Colonic mucosa (tissue), 4 donors: ENCODE results near the gene ARHGAP6. TPM values are rescaled to one million over a fixed set of nuclear protein-coding genes. Genes with fewer than 3 reads are reported as not detected.
"Not testable (repeated sequence)": the region's sequence is repeated elsewhere in the genome, so short reads cannot be mapped to it uniquely, and the experiment has no call there.

ENCODE experiments used
- DNase-seq: peaks from one replicate; pipeline ENCODE4 v3.0.0-alpha.2; 2020
- H3K27ac ChIP-seq: fragments of 200-600 bp; one replicate; pipeline ENCODE4 v1.8.0; 2021
- H3K27me3 ChIP-seq: fragments of 200-600 bp; one replicate; pipeline ENCODE4 v1.8.0; 2021
- H3K36me3 ChIP-seq: fragments of 200-600 bp; one replicate; pipeline ENCODE4 v1.8.0; 2021
- H3K4me1 ChIP-seq: fragments of 200-600 bp; one replicate; pipeline ENCODE4 v1.8.0; 2021; ENCODE audit warnings: mild to moderate bottlenecking
- H3K4me3 ChIP-seq: fragments of 200-600 bp; one replicate; pipeline ENCODE4 v1.8.0; 2021
- H3K9ac ChIP-seq, 2 donors: one replicate each; pipeline ENCODE4 v1.7.0; 2013; ENCODE audit warnings: control low read depth in 2 of 2, low read depth in 2 of 2, low read length in 2 of 2
- H3K9me3 ChIP-seq: fragments of 200-600 bp; one replicate; pipeline ENCODE4 v1.8.0; 2021
- intact Hi-C: fragments of 100-400 bp; cut with DNase I; formaldehyde crosslinking; loops from one replicate; pipeline ENCODE4 v1.14.1; 2022
- total RNA-seq, 2 donors: library from RNA; stranded (reverse); fragmentation: NEBNext Ultra II Directional in 1 of 2; extraction: Animal tissue kit (Norgen Biotek cat#: 25700) in 1 of 2; gene quantifications; one replicate each; pipeline ENCODE4 v1.2.1, GENCODE V29; 2021
- TF ChIP-seq, protein P1 (sequence below): fragments of 200-600 bp; IDR thresholded peaks from one replicate; pipeline ENCODE4 v1.8.0; 2022; ENCODE audit warnings: antibody characterized with exemption, mild to moderate bottlenecking
- donor health status: healthy.
- donor health status: DM: no; HTN: no; CAD: no.
- donor health status: DM: no; HTN: no; CAD: no.

Gene ARHGAP6
- total RNA-seq, 2 donors from 2014 or later = 1.1 to 5.0 TPM

DNA sequence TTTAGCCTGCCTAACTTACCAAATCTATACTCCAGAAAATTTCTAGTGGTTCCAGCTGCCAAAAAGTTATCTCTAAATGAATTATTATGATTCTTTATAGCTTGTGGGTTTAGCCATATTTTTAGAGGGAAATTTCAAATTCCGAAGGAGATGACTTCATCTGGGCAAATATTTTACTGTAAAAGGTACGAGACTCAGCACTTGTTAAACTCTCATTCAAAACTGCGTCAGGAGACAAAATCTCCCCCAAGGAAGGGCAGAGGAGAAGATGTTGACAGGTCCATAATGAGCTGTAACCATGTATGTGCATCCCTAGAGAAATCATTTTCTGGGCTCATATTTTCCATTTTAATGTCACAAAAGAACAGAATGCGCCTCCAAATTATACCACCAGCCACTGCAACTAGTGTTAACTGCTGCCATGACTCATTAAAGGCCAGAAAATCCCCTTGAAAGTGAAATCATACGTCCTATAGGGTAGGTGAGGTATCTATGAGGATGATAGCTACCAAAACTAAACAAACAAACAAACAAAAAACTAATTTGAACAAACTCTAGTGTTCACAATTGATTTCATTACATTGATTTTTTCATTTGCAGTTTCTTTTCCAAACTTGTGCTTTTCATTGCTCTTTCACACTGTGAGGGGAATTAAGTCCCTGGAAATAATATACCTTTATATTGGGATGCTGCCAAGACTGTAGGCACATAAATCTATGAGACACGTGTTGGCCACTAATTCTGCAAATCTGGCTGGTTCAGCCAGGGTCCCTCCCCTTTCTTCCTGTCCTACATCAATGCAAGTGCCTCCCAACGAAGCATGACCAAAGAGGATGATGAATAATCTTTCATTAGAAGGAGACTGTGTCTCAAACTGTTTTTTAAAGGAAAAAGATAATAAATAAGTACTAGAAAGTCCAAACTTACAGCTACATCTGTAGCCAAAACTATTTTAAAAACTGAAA is 85.8 kb downstream of the ARHGAP6 start:
- no peaks in the 10 kb centered on the region for H3K4me1 ChIP-seq
- H3K27ac ChIP-seq = no peak overlapping the region
- H3K27me3 ChIP-seq = no peaks in the 10 kb centered on the region
- TF ChIP-seq, protein P1, sequence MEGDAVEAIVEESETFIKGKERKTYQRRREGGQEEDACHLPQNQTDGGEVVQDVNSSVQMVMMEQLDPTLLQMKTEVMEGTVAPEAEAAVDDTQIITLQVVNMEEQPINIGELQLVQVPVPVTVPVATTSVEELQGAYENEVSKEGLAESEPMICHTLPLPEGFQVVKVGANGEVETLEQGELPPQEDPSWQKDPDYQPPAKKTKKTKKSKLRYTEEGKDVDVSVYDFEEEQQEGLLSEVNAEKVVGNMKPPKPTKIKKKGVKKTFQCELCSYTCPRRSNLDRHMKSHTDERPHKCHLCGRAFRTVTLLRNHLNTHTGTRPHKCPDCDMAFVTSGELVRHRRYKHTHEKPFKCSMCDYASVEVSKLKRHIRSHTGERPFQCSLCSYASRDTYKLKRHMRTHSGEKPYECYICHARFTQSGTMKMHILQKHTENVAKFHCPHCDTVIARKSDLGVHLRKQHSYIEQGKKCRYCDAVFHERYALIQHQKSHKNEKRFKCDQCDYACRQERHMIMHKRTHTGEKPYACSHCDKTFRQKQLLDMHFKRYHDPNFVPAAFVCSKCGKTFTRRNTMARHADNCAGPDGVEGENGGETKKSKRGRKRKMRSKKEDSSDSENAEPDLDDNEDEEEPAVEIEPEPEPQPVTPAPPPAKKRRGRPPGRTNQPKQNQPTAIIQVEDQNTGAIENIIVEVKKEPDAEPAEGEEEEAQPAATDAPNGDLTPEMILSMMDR = no peak
- H3K9ac ChIP-seq = no peak overlapping the region
- H3K9me3 ChIP-seq = no peaks in the 10 kb centered on the region
- H3K4me3 ChIP-seq = no peak overlapping the region
- no peaks in the 10 kb centered on the region for H3K36me3 ChIP-seq
- intact Hi-C loops = no loop called here
- DNase-seq = no peak

DNA sequence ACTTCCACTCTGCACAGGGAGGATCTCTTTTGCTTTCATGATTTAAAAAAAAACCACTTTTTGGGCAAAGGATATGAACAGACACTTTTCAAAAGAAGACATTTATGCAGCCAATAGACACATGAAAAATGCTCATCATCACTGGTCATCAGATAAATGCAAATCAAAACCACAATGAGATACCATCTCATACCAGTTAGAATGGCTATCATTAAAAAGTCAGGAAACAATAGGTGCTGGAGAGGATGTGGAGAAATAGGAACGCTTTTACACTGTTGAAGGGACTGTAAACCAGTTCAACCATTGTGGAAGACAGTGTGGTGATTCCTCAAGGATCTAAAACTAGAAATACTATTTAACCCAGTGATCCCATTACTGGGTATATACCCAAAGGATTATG is 87.4 kb downstream of the ARHGAP6 start:
- H3K4me3 ChIP-seq, H3K9ac ChIP-seq, DNase-seq, H3K27me3 ChIP-seq, H3K4me1 ChIP-seq, intact Hi-C loops, H3K36me3 ChIP-seq, H3K27ac ChIP-seq, H3K9me3 ChIP-seq: not testable (repeated sequence)

DNA sequence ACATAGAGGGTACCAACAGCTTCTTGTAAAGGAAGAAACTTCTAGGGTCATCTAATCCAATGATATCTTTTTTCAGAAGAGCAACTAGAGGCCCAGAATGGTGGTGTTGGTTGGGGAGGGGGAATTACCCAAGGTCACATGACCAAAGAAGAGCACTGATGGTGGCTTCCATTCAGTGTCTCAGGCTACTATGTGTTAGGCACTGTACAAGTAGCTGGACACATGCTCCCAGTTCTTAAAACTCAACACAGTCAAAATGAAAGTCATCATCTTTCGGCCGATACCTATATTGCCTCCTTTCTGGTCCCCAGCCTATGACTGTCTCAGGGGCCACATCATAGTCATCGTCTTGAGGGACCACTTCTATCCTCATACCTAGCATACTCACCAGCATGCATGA is 88.1 kb downstream of the ARHGAP6 start:
- Histone ChIP-seq H3K27me3 (no peaks in the 10 kb centered on the region), H3K36me3 (no peaks in the 10 kb centered on the region)
- intact Hi-C loops = no loop called here

DNA sequence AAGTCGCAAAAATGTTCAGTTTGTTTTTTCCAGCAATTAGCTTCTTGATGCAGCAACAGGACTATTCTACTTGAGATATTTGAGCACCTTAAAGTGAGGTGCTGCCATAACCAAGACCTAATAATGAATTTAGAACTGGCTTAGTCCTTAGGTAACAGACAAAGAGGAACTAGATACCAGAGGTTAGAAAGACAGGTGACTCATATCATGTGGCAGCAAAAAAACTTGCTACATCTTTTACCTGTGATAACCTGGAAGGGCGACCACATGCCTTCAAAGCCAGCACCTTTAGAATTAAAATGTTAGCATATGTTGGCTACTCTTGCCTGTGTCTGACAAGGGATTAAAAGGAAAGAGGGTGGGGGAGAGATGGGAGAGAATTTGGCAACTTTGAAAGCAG is 90.4 kb downstream of the ARHGAP6 start:
- H3K27ac ChIP-seq = no peak overlapping the region
- no peaks in the 10 kb centered on the region for H3K36me3 ChIP-seq
- no peak overlapping the region for H3K9ac ChIP-seq
- H3K27me3 ChIP-seq = no peaks in the 10 kb centered on the region
- no peak for DNase-seq
- no peaks in the 10 kb centered on the region for H3K4me1 ChIP-seq
- no peaks in the 10 kb centered on the region for H3K9me3 ChIP-seq
- TF ChIP-seq, protein P1 = no peak
- intact Hi-C loops = no loop called here
- H3K4me3 ChIP-seq = no peak overlapping the region

More for the DNA sequence above, 88.1 kb downstream of the ARHGAP6 start:
- Histone ChIP-seq H3K9ac (no peak overlapping the region), H3K9me3 (no peaks in the 10 kb centered on the region), H3K27ac (no peak overlapping the region), H3K4me3 (no peak overlapping the region), H3K4me1 (no peaks in the 10 kb centered on the region)
- TF ChIP-seq, protein P1 = no peak
- no peak for DNase-seq

DNA sequence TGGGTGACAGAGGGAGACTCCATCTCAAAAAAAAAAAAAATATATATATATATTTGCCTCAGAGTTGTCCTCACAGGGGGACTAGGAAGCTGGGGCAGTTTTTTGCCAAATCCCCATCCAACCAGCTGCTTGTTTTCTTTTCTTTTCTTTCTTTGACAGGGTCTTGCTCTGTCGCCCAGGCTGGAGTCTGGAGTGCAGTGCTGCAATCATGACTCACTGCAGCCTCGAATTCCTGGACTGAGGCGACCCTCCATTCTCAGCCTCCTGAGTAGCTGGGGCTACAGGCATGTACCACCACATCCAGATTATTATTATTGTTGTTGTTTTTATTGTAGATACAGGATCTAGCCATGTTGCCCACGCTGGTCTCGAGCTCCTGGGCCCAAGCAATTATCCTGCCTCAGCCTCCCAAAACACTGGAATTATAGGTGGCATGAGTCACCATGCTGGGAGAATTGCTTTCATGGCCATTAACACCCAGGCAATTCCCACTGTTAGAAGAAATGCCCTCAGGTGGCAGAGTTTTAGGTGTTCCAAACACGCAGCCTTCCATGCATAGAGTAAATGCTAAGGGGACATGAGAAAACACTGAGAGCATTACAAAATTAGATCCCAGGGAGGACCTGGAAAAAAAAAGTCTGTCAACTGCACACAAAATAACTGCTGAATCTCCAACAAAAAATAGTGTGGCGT is 98.0 kb downstream of the ARHGAP6 start:
- Histone ChIP-seq H3K9ac (no peak overlapping the region), H3K4me3 (no peak overlapping the region), H3K36me3 (no peaks in the 10 kb centered on the region), H3K27me3 (no peaks in the 10 kb centered on the region), H3K27ac (no peak overlapping the region), H3K4me1 (no peaks in the 10 kb centered on the region), H3K9me3 (no peaks in the 10 kb centered on the region)
- TF ChIP-seq, protein P1 = no peak
- DNase-seq = no peak
- intact Hi-C loops = no loop called here

DNA sequence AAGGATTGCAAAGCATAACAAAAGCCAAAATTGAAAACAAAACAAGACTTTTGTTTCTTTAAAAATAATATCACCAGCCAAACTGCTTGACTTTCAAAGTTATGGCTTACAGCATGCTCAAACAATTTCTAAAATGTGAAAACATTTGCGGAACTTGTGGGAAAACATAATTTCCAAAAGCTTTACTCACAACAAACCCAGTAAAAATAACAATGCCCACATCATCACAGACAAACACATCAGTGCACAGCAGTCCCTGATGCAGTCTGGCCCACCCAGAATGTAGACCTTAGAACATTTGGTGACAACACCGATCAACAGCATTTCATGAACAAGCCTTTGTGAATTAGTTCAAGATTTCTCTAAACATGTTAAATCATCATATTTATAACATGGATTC is 98.9 kb downstream of the ARHGAP6 start:
- Histone ChIP-seq H3K9ac (no peak overlapping the region), H3K27me3 (no peaks in the 10 kb centered on the region), H3K27ac (no peak overlapping the region), H3K9me3 (no peaks in the 10 kb centered on the region), H3K36me3 (no peaks in the 10 kb centered on the region), H3K4me1 (no peaks in the 10 kb centered on the region), H3K4me3 (no peak overlapping the region)
- TF ChIP-seq, protein P1 = no peak
- DNase-seq = no peak
- intact Hi-C loops = no loop called here
